ENCODE measurements around the gene GPX4.

Gene GPX4

GRCh38 chr19:1122021-1122971 lies 18.5 kb downstream of the GPX4 start:
- DNase-seq (ENCODE audit: low read depth): no peak
- no peak for TF ChIP-seq CTCF (conservative IDR thresholded peaks at IDR 0.05; ENCODE audit: low read depth, low read length)
- no peak overlapping the region for H3K4me3 ChIP-seq (ENCODE audit: low read length)

- no peak for TF ChIP-seq CTCF (conservative IDR thresholded peaks at IDR 0.05; ENCODE audit: low read depth, low read length)
- DNase-seq (ENCODE audit: low read depth): no peak
- no peak overlapping the region for H3K4me3 ChIP-seq (ENCODE audit: low read length)
Observed at GRCh38 chr19:1122972-1123363, 19.2 kb downstream of the GPX4 start.

GRCh38 chr19:1123381-1123780 lies 19.6 kb downstream of the GPX4 start:
- no peak for TF ChIP-seq CTCF (conservative IDR thresholded peaks at IDR 0.05; ENCODE audit: low read depth, low read length)
- no peak for DNase-seq (ENCODE audit: low read depth)
- H3K4me3 ChIP-seq (ENCODE audit: low read length): no peak overlapping the region

GRCh38 chr19:1123885-1124677 lies 20.3 kb downstream of the GPX4 start:
- no peak overlapping the region for H3K4me3 ChIP-seq (ENCODE audit: low read length)
- TF ChIP-seq CTCF (conservative IDR thresholded peaks at IDR 0.05; ENCODE audit: low read depth, low read length): no peak
- no peak for DNase-seq (ENCODE audit: low read depth)

DNA sequence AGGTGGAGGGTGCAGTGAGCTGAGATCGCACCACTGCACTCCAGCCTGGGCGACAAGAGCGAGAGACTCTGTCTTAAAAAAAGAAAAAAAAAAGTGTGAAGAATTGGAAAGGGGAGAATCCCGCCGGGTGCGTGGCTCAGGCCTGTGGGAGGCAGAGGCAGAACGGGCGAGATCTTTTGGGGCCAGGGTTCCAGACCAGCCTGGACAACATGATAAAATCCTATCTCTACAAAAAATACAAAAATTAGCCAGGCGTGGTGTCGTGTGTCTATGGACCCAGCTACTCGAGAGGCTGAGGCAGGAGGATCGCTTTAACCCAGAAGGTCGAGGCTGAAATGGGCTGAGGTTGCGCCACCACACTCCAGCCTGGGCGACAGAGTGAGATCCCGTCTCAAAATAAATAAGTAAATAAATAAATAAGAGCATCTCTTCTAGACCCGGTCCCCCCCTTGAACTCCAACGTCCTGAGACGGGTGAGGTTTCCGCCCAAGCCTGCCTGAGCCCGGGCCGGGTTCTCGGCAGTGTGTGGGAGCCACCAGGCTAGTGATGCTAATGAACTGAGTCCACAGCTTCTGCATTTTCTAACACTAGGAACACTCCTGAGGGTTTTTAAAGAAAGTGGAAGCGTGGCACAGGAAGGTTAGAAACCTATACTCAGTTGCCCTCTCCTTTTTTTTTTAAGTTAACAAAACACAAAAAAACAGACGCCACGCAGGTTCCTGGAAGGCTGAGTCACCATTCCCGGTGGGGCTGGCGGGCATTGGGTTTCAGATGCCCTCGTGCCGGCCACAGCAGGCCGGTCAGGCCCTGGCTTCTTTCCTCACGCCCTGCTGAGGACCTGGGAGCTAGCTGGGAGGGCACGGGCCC lies 22.0 kb downstream of the GPX4 start:
- no peak for DNase-seq (ENCODE audit: low read depth)
- H3K4me3 ChIP-seq (ENCODE audit: low read length): no peak overlapping the region
- no peak for TF ChIP-seq CTCF (conservative IDR thresholded peaks at IDR 0.05; ENCODE audit: low read depth, low read length)

DNA sequence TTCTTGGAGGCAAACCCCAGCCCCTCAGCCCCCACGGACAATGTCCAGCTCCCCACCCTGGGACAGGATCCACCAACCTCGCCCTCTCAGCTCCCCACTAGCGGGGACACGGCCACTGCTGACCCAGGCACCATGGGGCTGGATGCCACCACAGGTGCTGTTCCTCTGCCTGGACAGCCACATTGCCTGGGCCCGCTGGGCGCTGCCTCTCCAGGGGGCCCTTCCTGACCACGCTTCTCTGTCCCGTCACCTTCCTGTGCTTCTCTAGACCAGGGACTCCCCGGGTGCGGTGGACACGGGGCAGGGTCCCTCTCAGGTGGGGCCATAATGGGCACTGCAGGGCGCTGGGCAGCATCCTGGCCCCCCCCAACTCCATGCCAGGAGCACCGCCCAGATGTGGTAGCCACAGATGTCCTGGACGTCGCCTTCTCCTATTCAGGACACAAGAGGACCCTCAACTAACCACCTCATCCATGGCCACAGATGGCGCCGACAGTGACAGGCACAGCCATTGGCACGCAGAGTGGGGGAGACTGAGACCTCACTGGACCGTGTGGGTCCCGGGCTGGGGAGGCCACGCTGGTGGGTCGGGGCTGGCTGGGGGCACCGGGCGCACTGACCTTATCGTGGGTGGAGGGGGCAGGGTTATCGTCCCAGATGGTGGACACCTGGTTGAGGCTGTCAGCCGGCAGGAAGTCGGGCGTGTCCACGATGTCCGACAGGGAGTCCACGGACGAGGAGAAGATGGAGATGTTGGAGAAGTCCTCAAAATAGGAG lies 23.4 kb downstream of the GPX4 start:
- TF ChIP-seq CTCF (conservative IDR thresholded peaks at IDR 0.05; ENCODE audit: low read depth, low read length): no peak
- no peak for DNase-seq (ENCODE audit: low read depth)
- H3K4me3 ChIP-seq (ENCODE audit: low read length): no peak overlapping the region

Data from retinal pigment epithelial cell (primary cell).